Frontal cortex (tissue), 4 donors: ENCODE results near the gene AP2S1. TPM values are rescaled to one million over a fixed set of nuclear protein-coding genes. Genes with fewer than 3 reads are reported as not detected.
"Not testable (repeated sequence)": the region's sequence is repeated elsewhere in the genome, so short reads cannot be mapped to it uniquely, and the experiment has no call there.

ENCODE experiments used
- DNase-seq, 2 donors: peaks; one replicate each; pipeline ENCODE4 v3.0.0; 2012; ENCODE audit warnings: low spot score in 2 of 2
- FAIRE-seq: peaks from 2 replicates; lab custom pipeline; 2012; peaks lifted over from hg19 to GRCh38; lab: Jason Lieb, UNC
- total RNA-seq: library from RNA; depleted of rRNA; stranded (reverse); fragments of >200 nt; gene quantifications from one replicate; pipeline ENCODE4 v1.2.3, GENCODE V29; 2014
- donor health status: control.
- donor health status: control.
- donor health status: control.

Gene AP2S1
- total RNA-seq = 64.8 TPM

- FAIRE-seq (peak; percentile 94), DNase-seq (peak; percentile 96 to 97)
Observed at GRCh38 chr19:46850228-46851203, at the start of gene AP2S1. Gene AP2S1 (minus strand): TSS chr19:46850846. CDS start chr19:46850766, 80 bp downstream.

- no peak for FAIRE-seq
- no peak for DNase-seq
Observed at GRCh38 chr19:46900341-46900740, 49.7 kb upstream of the AP2S1 start.

- FAIRE-seq (no peak), DNase-seq (peak in 1 of 2 donors; percentile 28)
Observed at GRCh38 chr19:46898731-46899130, 48.1 kb upstream of the AP2S1 start.

GRCh38 chr19:46896076-46896794 lies 45.6 kb upstream of the AP2S1 start:
- no peak for DNase-seq
- FAIRE-seq = no peak

- FAIRE-seq = no peak
Observed at GRCh38 chr19:46892252-46893179, 41.9 kb upstream of the AP2S1 start.

GRCh38 chr19:46890423-46891170 lies 40.0 kb upstream of the AP2S1 start:
- no peak for DNase-seq

More at GRCh38 chr19:46892252-46893179, 41.9 kb upstream of the AP2S1 start:
- DNase-seq = no peak

GRCh38 chr19:46887240-46887782 lies 36.7 kb upstream of the AP2S1 start:
- no peak for FAIRE-seq

More at GRCh38 chr19:46890423-46891170, 40.0 kb upstream of the AP2S1 start:
- no peak for FAIRE-seq

GRCh38 chr19:46886546-46887239 lies 36.0 kb upstream of the AP2S1 start:
- DNase-seq (no peak), FAIRE-seq (no peak)

More at GRCh38 chr19:46887240-46887782, 36.7 kb upstream of the AP2S1 start:
- DNase-seq = no peak

- no peak for FAIRE-seq
- no peak for DNase-seq
Observed at GRCh38 chr19:46885411-46885810, 34.8 kb upstream of the AP2S1 start.

GRCh38 chr19:46882751-46883150 lies 32.1 kb upstream of the AP2S1 start:
- DNase-seq, FAIRE-seq: not testable (repeated sequence)

GRCh38 chr19:46882034-46882433 lies 31.4 kb upstream of the AP2S1 start:
- FAIRE-seq = no peak

GRCh38 chr19:46881092-46881491 lies 30.4 kb upstream of the AP2S1 start:
- DNase-seq (no peak), FAIRE-seq (no peak)

More at GRCh38 chr19:46882034-46882433, 31.4 kb upstream of the AP2S1 start:
- no peak for DNase-seq

GRCh38 chr19:46880431-46880830 lies 29.8 kb upstream of the AP2S1 start:
- FAIRE-seq (no peak), DNase-seq (no peak)

- no peak for FAIRE-seq
- DNase-seq = no peak
Observed at GRCh38 chr19:46878613-46879375, 28.1 kb upstream of the AP2S1 start.

- no peak for FAIRE-seq
Observed at GRCh38 chr19:46875657-46876056, 25.0 kb upstream of the AP2S1 start.

GRCh38 chr19:46875234-46875633 lies 24.6 kb upstream of the AP2S1 start:
- DNase-seq (no peak), FAIRE-seq (no peak)

More at GRCh38 chr19:46875657-46876056, 25.0 kb upstream of the AP2S1 start:
- no peak for DNase-seq

- FAIRE-seq (no peak), DNase-seq (no peak)
Observed at GRCh38 chr19:46872967-46873366, 22.3 kb upstream of the AP2S1 start.
